Central memory CD8-positive, alpha-beta T cell (primary cell): Measurements from ENCODE around the gene FOLR2.
A peak's percentile ranks its signal among the peaks of the same experiment; 100 is the strongest.

ENCODE experiments used
- ATAC-seq: fragments of 150-1000 bp; cut with Tn5 transposase; replicated peaks from 2 replicates; pipeline ENCODE4 v1.10.0; 2022; ENCODE audit warnings: mild to moderate bottlenecking, moderate FRiP score, moderate number of reproducible peaks; ENCODE audit not compliant: poor library complexity, severe bottlenecking; ENCODE audit errors: extremely low read depth
- DNase-seq, 2 donors: peaks; one replicate each; pipeline ENCODE4 v3.0.0; 2021; ENCODE audit warnings: low spot score in 2 of 2
- H3K27ac Mint-ChIP-seq: one replicate; pipeline ENCODE4 v1.8.0; 2022; ENCODE audit warnings: low read depth, mild to moderate bottlenecking, moderate library complexity, mixed read lengths
- H3K27me3 Mint-ChIP-seq: one replicate; pipeline ENCODE4 v1.8.0; 2022; ENCODE audit warnings: mixed read lengths
- H3K36me3 Mint-ChIP-seq: one replicate; pipeline ENCODE4 v1.8.0; 2022; ENCODE audit warnings: mild to moderate bottlenecking, moderate library complexity, mixed read lengths; ENCODE audit not compliant: insufficient read depth
- H3K4me1 Mint-ChIP-seq: one replicate; pipeline ENCODE4 v1.8.0; 2022; ENCODE audit warnings: mixed read lengths
- H3K4me3 Mint-ChIP-seq: one replicate; pipeline ENCODE4 v1.8.0; 2022; ENCODE audit warnings: mild to moderate bottlenecking, moderate library complexity, mixed read lengths
- H3K9me3 Mint-ChIP-seq: one replicate; pipeline ENCODE4 v1.8.0; 2022; ENCODE audit warnings: mixed read lengths

The FOLR2 gene

DNA sequence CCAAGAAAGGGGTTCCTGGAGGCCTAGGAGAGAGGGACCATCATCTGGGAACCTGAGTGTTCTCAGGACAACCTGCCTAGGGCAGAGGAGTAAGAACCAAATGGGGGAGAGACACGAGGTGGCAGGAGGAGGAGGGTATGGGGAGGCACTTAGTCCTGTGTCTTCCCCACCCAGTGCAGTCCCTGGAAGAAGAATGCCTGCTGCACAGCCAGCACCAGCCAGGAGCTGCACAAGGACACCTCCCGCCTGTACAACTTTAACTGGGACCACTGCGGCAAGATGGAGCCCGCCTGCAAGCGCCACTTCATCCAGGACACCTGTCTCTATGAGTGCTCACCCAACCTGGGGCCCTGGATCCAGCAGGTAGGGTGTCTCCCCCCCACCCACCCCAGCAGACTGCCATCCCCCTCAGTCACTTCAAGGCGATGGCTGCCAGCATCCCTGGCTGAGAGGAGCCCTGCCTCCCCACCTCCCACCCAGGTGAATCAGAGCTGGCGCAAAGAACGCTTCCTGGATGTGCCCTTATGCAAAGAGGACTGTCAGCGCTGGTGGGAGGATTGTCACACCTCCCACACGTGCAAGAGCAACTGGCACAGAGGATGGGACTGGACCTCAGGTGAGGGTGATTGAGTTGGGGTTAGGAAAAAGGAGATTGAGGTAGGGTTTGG lies 4.2 kb downstream of the FOLR2 start:
- Mint-ChIP-seq H3K36me3 (peaks cover 5% of the 10 kb centered on the region), H3K27me3 (peaks cover 32% of the 10 kb centered on the region), H3K4me3 (no peak overlapping the region), H3K9me3 (no peaks in the 10 kb centered on the region), H3K4me1 (peaks cover 26% of the 10 kb centered on the region), H3K27ac (no peak overlapping the region)
- DNase-seq (peak in 1 of 2 donors; percentile 4), ATAC-seq (no peak)

DNA sequence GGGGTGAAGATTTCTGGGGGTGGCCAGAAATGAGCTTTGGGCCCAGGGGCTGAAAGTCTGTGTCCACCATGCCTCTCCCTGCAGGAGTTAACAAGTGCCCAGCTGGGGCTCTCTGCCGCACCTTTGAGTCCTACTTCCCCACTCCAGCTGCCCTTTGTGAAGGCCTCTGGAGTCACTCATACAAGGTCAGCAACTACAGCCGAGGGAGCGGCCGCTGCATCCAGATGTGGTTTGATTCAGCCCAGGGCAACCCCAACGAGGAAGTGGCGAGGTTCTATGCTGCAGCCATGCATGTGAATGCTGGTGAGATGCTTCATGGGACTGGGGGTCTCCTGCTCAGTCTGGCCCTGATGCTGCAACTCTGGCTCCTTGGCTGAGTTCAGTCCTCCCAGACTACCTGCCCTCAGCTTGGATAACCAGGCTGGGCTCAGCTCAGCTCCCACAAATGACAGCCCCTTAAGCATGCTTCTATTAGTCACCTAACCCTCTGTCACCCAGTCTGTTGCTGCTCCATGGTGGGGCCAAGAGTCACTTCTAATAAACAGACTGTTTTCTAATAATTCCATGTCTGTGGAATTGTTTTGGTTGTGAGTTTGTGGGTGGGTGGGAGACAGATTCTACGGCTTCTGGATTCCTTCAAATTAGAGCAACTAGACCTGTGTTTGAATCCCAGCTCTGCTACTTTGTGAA lies 4.9 kb downstream of the FOLR2 start:
- ATAC-seq: no peak
- H3K4me1 Mint-ChIP-seq: peaks cover 27% of the 10 kb centered on the region
- no peaks in the 10 kb centered on the region for H3K9me3 Mint-ChIP-seq
- peaks cover 25% of the 10 kb centered on the region for H3K27me3 Mint-ChIP-seq
- no peak overlapping the region for H3K4me3 Mint-ChIP-seq
- H3K27ac Mint-ChIP-seq: no peak overlapping the region
- peak in 1 of 2 donors; percentile 0 for DNase-seq
- H3K36me3 Mint-ChIP-seq: peaks cover 5% of the 10 kb centered on the region

- peaks cover 17% of the 10 kb centered on the region for H3K27me3 Mint-ChIP-seq
- H3K4me3 Mint-ChIP-seq: peak overlapping the region; percentile 96
- ATAC-seq (no peak), DNase-seq (peak in 1 of 2 donors; percentile 8)
- peaks cover 27% of the 10 kb centered on the region for H3K4me1 Mint-ChIP-seq
- H3K27ac Mint-ChIP-seq: peak overlapping the region; percentile 86
- peaks cover 5% of the 10 kb centered on the region for H3K36me3 Mint-ChIP-seq
- H3K9me3 Mint-ChIP-seq: no peaks in the 10 kb centered on the region
These were observed 5.7 kb downstream of the FOLR2 start for GRCh38 chr11:72222106-72222891.

DNA sequence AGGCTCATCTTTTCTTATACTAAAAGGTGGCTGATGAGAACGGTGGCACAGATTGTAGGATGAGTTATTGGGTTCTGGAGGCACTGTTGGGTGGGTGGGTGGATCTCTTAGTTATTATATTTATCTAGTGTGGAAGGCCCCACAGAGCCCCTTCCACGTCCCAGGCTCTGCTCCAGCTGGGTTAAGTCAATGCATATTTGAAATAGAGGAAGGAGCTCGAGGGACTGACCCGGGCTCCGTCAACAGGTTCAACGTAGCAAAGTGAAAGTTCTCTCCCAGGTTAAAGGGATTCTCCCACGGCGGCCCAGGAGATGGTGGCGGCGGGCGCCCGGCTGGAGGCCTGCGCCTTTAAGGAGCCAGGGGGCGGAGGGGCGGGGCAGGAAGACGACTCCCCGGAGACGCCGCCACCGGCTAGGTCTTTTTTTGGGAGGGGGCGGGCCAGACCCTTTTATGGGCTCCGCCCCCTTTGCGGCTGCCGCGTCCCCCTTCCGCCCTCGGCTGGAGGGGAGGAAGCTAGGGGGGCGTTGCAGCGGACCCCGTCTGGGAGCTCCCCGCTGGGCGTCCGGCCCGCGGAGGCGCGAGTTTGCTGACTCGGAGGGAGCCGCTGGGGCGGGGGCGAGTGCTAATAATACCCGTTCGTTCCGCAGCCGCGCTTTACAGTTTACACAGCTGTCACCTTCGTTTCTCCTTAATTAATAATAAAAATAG lies 6.5 kb downstream of the FOLR2 start:
- Mint-ChIP-seq H3K9me3 (no peaks in the 10 kb centered on the region), H3K36me3 (peaks cover 5% of the 10 kb centered on the region)

DNA sequence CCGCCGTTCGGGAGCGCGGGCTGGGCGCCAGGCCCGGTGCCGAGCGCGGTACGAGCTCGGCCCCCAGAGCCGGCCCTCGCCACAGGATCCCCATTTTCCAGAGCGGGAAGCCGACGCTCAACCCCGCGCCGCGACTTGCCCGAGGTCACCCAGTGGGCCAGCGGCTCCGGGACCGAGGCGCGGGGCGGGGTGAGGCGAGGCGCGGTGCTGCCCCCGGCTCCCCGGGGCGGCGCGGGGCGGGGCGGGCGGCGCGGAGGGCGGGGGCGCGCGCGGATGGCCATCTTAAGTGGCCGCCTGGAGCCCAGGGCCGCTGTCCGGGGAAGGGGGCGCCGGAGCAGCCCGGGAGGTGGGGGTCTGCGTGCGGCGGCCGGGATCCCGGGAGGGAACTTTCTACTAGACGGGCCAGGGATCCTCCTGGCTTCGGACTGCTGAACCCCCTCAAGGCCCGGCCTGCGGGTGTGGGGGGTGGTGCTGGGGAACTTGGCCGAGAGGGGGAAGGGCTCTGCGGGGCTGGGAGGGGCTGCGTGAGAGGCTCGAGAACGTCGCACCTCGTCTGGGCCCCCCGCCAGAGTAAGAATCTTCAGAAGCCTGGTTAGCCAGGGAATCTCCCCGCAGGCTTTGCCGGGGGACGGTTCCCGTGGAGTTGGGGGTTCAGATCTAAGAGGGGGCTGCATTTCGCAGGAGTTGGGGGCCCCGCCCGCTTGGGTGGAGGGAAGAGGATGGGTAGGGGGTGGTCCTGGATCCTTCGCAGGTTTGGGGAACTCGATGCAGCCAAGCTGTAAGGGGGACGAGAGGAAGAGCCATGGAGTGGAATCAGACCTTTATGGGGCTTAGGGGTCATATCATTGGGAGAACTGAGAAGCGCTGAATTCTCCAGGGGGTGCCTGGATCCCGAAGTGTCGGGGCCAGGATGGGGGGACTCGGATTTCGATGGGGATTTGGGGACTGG lies 7.3 kb downstream of the FOLR2 start:
- ATAC-seq: peak; percentile 41
- no peaks in the 10 kb centered on the region for H3K9me3 Mint-ChIP-seq
- H3K36me3 Mint-ChIP-seq: peaks cover 8% of the 10 kb centered on the region
- H3K4me3 Mint-ChIP-seq: peak overlapping the region; percentile 96
- peak overlapping the region; percentile 92 for H3K27ac Mint-ChIP-seq
- H3K4me1 Mint-ChIP-seq: peaks cover 31% of the 10 kb centered on the region
- peak in 1 of 2 donors; percentile 28 for DNase-seq
- H3K27me3 Mint-ChIP-seq: peaks cover 1% of the 10 kb centered on the region

More for the DNA sequence above, 6.5 kb downstream of the FOLR2 start:
- Mint-ChIP-seq H3K27me3 (peaks cover 9% of the 10 kb centered on the region), H3K27ac (peak overlapping the region; percentile 86), H3K4me1 (peaks cover 27% of the 10 kb centered on the region), H3K4me3 (peak overlapping the region; percentile 96)
- ATAC-seq (peak; percentile 66), DNase-seq (peak; percentile 86 to 89)

GRCh38 chr11:72224564-72225410 lies 8.2 kb downstream of the FOLR2 start, which contains the start of gene INPPL1:
TSS of gene INPPL1 (plus strand) at chr11:72224767. CDS start at chr11:72224985, 218 bp downstream.
- DNase-seq: peak in 1 of 2 donors; percentile 9

DNA sequence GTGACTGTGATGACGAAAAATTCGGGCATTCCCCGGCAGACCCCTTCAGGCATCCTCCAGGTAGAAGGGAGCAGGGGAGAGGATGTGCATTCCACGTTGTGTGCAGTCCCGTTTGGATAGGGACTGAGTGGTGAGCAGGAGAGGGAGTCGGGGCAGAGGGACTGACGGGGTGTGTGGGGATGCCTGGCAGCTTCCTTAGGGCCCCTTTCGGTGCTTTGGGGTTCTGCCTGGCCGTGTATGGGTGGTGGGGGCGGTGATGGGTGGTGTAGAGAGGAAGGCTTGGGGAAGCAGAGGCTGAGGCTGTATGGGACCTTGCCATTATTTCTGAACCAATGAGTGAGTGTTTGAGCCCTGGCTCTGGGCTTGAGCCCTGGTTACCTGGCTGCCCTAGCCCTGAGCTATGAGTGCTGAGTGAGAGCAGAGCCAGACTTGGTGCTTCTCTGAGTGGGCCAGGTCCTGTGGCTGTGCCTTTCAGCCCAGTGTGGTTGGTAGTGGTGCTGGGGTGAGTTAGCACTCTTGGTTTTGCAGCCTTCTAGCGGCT lies 8.9 kb downstream of the FOLR2 start:
- DNase-seq: peak in 1 of 2 donors; percentile 34
- ATAC-seq: peak; percentile 31
- Mint-ChIP-seq H3K9me3 (no peaks in the 10 kb centered on the region), H3K36me3 (peaks cover 14% of the 10 kb centered on the region), H3K4me1 (peaks cover 36% of the 10 kb centered on the region), H3K27me3 (no peaks in the 10 kb centered on the region), H3K27ac (peak overlapping the region; percentile 86), H3K4me3 (peak overlapping the region; percentile 96)

More at GRCh38 chr11:72224564-72225410, 8.2 kb downstream of the FOLR2 start, which contains the start of gene INPPL1:
- H3K27ac Mint-ChIP-seq: peak within 1 kb of the TSS; percentile 92
- peak within 1 kb of the TSS; percentile 96 for H3K4me3 Mint-ChIP-seq
- peaks cover 36% of the 10 kb centered on the region for H3K4me1 Mint-ChIP-seq
- H3K27me3 Mint-ChIP-seq: no peaks in the 10 kb centered on the region
- ATAC-seq: no peak
- H3K36me3 Mint-ChIP-seq: peaks cover 8% of the 10 kb centered on the region
- H3K9me3 Mint-ChIP-seq: no peaks in the 10 kb centered on the region

GRCh38 chr11:72226701-72227100 lies 10.1 kb downstream of the FOLR2 start:
- Mint-ChIP-seq H3K9me3 (no peaks in the 10 kb centered on the region), H3K27me3 (no peaks in the 10 kb centered on the region), H3K4me1 (peaks cover 36% of the 10 kb centered on the region), H3K4me3 (peak overlapping the region; percentile 96), H3K36me3 (peaks cover 18% of the 10 kb centered on the region), H3K27ac (no peak overlapping the region)
- ATAC-seq (no peak), DNase-seq (no peak)

- Mint-ChIP-seq H3K27ac (no peak overlapping the region), H3K27me3 (no peaks in the 10 kb centered on the region), H3K9me3 (no peaks in the 10 kb centered on the region), H3K4me1 (peaks cover 34% of the 10 kb centered on the region), H3K4me3 (no peak overlapping the region), H3K36me3 (peaks cover 22% of the 10 kb centered on the region)
- DNase-seq (no peak), ATAC-seq (no peak)
These were observed 11.0 kb downstream of the FOLR2 start for GRCh38 chr11:72227316-72228228.
